KOPT-K1 (cell line): Measurements from ENCODE around the gene ABCA2.
"Not testable (repeated sequence)": the region's sequence is repeated elsewhere in the genome, so short reads cannot be mapped to it uniquely, and the experiment has no call there.

Experiments
- H3K27ac ChIP-seq: fragments of 200-600 bp; sonication (generic); 2 replicates; pipeline ENCODE4 v1.5.1; 2016; ENCODE audit warnings: antibody characterized with exemption, mild to moderate bottlenecking, low read depth, low read length; ENCODE audit not compliant: poor library complexity, severe bottlenecking
- H3K36me3 ChIP-seq: fragments of 200-600 bp; sonication (generic); 2 replicates; pipeline ENCODE4 v1.5.1; 2017; ENCODE audit warnings: antibody characterized with exemption, mild to moderate bottlenecking, low read length, moderate library complexity; ENCODE audit not compliant: insufficient read depth
- H3K9me3 ChIP-seq: fragments of 200-600 bp; sonication (generic); 2 replicates; pipeline ENCODE4 v1.5.1; 2017; ENCODE audit warnings: antibody characterized with exemption, low read length, mild to moderate bottlenecking; ENCODE audit not compliant: insufficient read depth, poor library complexity, severe bottlenecking

The ABCA2 gene

GRCh38 chr9:137042751-137043727 is 15.0 kb upstream of the ABCA2 start:
- H3K36me3 ChIP-seq: no peaks in the 10 kb centered on the region
- no peaks in the 10 kb centered on the region for H3K9me3 ChIP-seq
- no peak overlapping the region for H3K27ac ChIP-seq

- H3K36me3 ChIP-seq: no peaks in the 10 kb centered on the region
- no peaks in the 10 kb centered on the region for H3K9me3 ChIP-seq
These were observed 13.1 kb upstream of the ABCA2 start for GRCh38 chr9:137041124-137041523.

GRCh38 chr9:137040568-137040967 is 12.5 kb upstream of the ABCA2 start:
- Histone ChIP-seq H3K27ac (no peak overlapping the region), H3K9me3 (no peaks in the 10 kb centered on the region), H3K36me3 (no peaks in the 10 kb centered on the region)

More at GRCh38 chr9:137041124-137041523, 13.1 kb upstream of the ABCA2 start:
- no peak overlapping the region for H3K27ac ChIP-seq

- H3K27ac ChIP-seq: no peak overlapping the region
- H3K36me3 ChIP-seq: no peaks in the 10 kb centered on the region
- no peaks in the 10 kb centered on the region for H3K9me3 ChIP-seq
These were observed 11.8 kb upstream of the ABCA2 start for GRCh38 chr9:137039611-137040366.

GRCh38 chr9:137038916-137039315 is 10.9 kb upstream of the ABCA2 start:
- Histone ChIP-seq H3K36me3 (no peaks in the 10 kb centered on the region), H3K9me3 (no peaks in the 10 kb centered on the region), H3K27ac (no peak overlapping the region)

GRCh38 chr9:137037483-137037882 is 9.4 kb upstream of the ABCA2 start:
- H3K36me3 ChIP-seq: no peaks in the 10 kb centered on the region
- no peaks in the 10 kb centered on the region for H3K9me3 ChIP-seq
- H3K27ac ChIP-seq: no peak overlapping the region

GRCh38 chr9:137037035-137037434 is 9.0 kb upstream of the ABCA2 start:
- Histone ChIP-seq H3K27ac (no peak overlapping the region), H3K9me3 (no peaks in the 10 kb centered on the region), H3K36me3 (no peaks in the 10 kb centered on the region)

- Histone ChIP-seq H3K27ac (no peak overlapping the region), H3K36me3 (no peaks in the 10 kb centered on the region), H3K9me3 (no peaks in the 10 kb centered on the region)
These were observed 7.9 kb upstream of the ABCA2 start for GRCh38 chr9:137035937-137036336.

GRCh38 chr9:137035507-137035834 is 7.4 kb upstream of the ABCA2 start:
- Histone ChIP-seq H3K27ac (no peak overlapping the region), H3K9me3 (no peaks in the 10 kb centered on the region), H3K36me3 (no peaks in the 10 kb centered on the region)

- no peak overlapping the region for H3K27ac ChIP-seq
- H3K9me3 ChIP-seq: no peaks in the 10 kb centered on the region
- no peaks in the 10 kb centered on the region for H3K36me3 ChIP-seq
These were observed 6.9 kb upstream of the ABCA2 start for GRCh38 chr9:137034709-137035506.

GRCh38 chr9:137034039-137034708 is 6.1 kb upstream of the ABCA2 start:
- Histone ChIP-seq H3K27ac (no peak overlapping the region), H3K36me3 (no peaks in the 10 kb centered on the region), H3K9me3 (no peaks in the 10 kb centered on the region)

- H3K27ac ChIP-seq, H3K36me3 ChIP-seq, H3K9me3 ChIP-seq: not testable (repeated sequence)
These were observed 5.4 kb upstream of the ABCA2 start for GRCh38 chr9:137033481-137033880.

- H3K9me3 ChIP-seq: no peaks in the 10 kb centered on the region
- H3K36me3 ChIP-seq: no peaks in the 10 kb centered on the region
- H3K27ac ChIP-seq: no peak overlapping the region
These were observed 4.8 kb upstream of the ABCA2 start for GRCh38 chr9:137032858-137033257.

GRCh38 chr9:137031904-137032640 is 4.0 kb upstream of the ABCA2 start, which contains the start of gene FUT7:
FUT7 (minus strand) TSS chr9:137032088; CDS start chr9:137031991, 97 bp downstream.
- no peak within 1 kb of the TSS for H3K27ac ChIP-seq
- no peaks in the 10 kb centered on the region for H3K9me3 ChIP-seq
- H3K36me3 ChIP-seq: no peaks in the 10 kb centered on the region
